ENCODE data around the gene CMAS. TPM values are rescaled to one million over a fixed set of nuclear protein-coding genes. Genes with fewer than 3 reads are reported as not detected.

Gene CMAS
- total and polyA plus RNA-seq, 2 experiments from 2014 or later: 61.2 to 118 TPM

DNA sequence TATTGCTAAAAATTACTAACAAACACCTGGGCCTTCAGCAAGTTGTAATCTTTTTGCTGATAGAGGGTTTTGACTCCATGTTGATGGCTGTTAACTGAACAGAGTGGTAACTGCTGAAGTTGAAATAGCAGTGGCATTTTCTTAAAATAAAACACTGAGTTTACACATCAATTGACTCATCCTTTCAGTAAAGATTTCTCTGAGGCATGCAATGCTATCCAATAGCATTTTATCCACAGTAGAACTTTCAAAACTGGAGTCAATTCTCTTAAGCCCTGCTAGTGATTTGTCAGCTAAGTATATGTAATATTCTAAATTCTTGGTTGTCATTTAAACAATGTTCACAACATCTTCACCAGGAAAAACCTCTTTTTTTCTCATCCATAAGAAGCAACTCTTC, 59.5 kb downstream of the CMAS start:
- no peak overlapping the region for H3K4me3 ChIP-seq

More for the DNA sequence above, 59.5 kb downstream of the CMAS start:
- Mint-ChIP-seq H3K27me3 (ENCODE audit: insufficient read depth, low read depth, poor library complexity) (peaks cover 9% of the 10 kb centered on the region), H3K9me3 (no peaks in the 10 kb centered on the region; the same call in 2 of the 3 replicates), H3K4me1 (no peaks in the 10 kb centered on the region; the same call in 2 of the 3 replicates), H3K4me3 (no peak overlapping the region), H3K27ac (no peak overlapping the region), H3K36me3 (ENCODE audit: low read depth) (no peaks in the 10 kb centered on the region)
- Histone ChIP-seq H3K27ac (ENCODE audit: low read depth) (no peak overlapping the region), H3K4me2 (no peak overlapping the region), H3F3A (replicated peaks; ENCODE audit: low read depth) (no peaks in the 10 kb centered on the region), H2AFZ (no peak overlapping the region), H4K20me1 (replicated peaks; ENCODE audit: insufficient read depth) (no peaks in the 10 kb centered on the region), H3K27me3 (ENCODE audit: insufficient read depth) (no peaks in the 10 kb centered on the region), H3K9me2 (ENCODE audit: insufficient read depth) (no peaks in the 10 kb centered on the region), H3K79me2 (replicated peaks; ENCODE audit: insufficient read depth) (no peaks in the 10 kb centered on the region), H3K36me3 (ENCODE audit: insufficient read depth) (no peaks in the 10 kb centered on the region), H3K4me1 (ENCODE audit: insufficient read depth) (no peaks in the 10 kb centered on the region)
- ATAC-seq (no peak), DNase-seq (ENCODE audit: low spot score) (no peak)
- TF ChIP-seq ZNF114 (CRISPR knock-in tag; IDR thresholded peaks at IDR 0.05): no peak
- no peak for TF ChIP-seq EZH2phosphoT487 (IDR thresholded peaks at IDR 0.05; ENCODE audit: unreplicated experiment)
- no peak for TF ChIP-seq ZNF331 (CRISPR knock-in tag; IDR thresholded peaks at IDR 0.05; ENCODE audit: low read depth)
- no peak for TF ChIP-seq NANOG (IDR thresholded peaks at IDR 0.05; ENCODE audit: borderline replicate concordance)
- TF ChIP-seq POLR2AphosphoS5 (IDR thresholded peaks at IDR 0.05; ENCODE audit: low read depth): no peak
- TF ChIP-seq, protein P1, sequence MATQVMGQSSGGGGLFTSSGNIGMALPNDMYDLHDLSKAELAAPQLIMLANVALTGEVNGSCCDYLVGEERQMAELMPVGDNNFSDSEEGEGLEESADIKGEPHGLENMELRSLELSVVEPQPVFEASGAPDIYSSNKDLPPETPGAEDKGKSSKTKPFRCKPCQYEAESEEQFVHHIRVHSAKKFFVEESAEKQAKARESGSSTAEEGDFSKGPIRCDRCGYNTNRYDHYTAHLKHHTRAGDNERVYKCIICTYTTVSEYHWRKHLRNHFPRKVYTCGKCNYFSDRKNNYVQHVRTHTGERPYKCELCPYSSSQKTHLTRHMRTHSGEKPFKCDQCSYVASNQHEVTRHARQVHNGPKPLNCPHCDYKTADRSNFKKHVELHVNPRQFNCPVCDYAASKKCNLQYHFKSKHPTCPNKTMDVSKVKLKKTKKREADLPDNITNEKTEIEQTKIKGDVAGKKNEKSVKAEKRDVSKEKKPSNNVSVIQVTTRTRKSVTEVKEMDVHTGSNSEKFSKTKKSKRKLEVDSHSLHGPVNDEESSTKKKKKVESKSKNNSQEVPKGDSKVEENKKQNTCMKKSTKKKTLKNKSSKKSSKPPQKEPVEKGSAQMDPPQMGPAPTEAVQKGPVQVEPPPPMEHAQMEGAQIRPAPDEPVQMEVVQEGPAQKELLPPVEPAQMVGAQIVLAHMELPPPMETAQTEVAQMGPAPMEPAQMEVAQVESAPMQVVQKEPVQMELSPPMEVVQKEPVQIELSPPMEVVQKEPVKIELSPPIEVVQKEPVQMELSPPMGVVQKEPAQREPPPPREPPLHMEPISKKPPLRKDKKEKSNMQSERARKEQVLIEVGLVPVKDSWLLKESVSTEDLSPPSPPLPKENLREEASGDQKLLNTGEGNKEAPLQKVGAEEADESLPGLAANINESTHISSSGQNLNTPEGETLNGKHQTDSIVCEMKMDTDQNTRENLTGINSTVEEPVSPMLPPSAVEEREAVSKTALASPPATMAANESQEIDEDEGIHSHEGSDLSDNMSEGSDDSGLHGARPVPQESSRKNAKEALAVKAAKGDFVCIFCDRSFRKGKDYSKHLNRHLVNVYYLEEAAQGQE (IDR thresholded peaks at IDR 0.05; ENCODE audit: unreplicated experiment): no peak
- no peak for TF ChIP-seq CREB1 (CRISPR knock-in tag; IDR thresholded peaks at IDR 0.05; ENCODE audit: low read depth)
- no peak for TF ChIP-seq EZH2 (IDR thresholded peaks at IDR 0.05; ENCODE audit: low read depth, unreplicated experiment)
- TF ChIP-seq, protein P2, sequence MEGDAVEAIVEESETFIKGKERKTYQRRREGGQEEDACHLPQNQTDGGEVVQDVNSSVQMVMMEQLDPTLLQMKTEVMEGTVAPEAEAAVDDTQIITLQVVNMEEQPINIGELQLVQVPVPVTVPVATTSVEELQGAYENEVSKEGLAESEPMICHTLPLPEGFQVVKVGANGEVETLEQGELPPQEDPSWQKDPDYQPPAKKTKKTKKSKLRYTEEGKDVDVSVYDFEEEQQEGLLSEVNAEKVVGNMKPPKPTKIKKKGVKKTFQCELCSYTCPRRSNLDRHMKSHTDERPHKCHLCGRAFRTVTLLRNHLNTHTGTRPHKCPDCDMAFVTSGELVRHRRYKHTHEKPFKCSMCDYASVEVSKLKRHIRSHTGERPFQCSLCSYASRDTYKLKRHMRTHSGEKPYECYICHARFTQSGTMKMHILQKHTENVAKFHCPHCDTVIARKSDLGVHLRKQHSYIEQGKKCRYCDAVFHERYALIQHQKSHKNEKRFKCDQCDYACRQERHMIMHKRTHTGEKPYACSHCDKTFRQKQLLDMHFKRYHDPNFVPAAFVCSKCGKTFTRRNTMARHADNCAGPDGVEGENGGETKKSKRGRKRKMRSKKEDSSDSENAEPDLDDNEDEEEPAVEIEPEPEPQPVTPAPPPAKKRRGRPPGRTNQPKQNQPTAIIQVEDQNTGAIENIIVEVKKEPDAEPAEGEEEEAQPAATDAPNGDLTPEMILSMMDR (conservative IDR thresholded peaks at IDR 0.05; ENCODE audit: low read depth in 2 of 2): no peak
- TF ChIP-seq, protein P3, sequence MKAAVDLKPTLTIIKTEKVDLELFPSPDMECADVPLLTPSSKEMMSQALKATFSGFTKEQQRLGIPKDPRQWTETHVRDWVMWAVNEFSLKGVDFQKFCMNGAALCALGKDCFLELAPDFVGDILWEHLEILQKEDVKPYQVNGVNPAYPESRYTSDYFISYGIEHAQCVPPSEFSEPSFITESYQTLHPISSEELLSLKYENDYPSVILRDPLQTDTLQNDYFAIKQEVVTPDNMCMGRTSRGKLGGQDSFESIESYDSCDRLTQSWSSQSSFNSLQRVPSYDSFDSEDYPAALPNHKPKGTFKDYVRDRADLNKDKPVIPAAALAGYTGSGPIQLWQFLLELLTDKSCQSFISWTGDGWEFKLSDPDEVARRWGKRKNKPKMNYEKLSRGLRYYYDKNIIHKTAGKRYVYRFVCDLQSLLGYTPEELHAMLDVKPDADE (IDR thresholded peaks at IDR 0.05): no peak
- no peak for TF ChIP-seq JUNB (IDR thresholded peaks at IDR 0.05; ENCODE audit: unreplicated experiment)
- TF ChIP-seq, protein P4, sequence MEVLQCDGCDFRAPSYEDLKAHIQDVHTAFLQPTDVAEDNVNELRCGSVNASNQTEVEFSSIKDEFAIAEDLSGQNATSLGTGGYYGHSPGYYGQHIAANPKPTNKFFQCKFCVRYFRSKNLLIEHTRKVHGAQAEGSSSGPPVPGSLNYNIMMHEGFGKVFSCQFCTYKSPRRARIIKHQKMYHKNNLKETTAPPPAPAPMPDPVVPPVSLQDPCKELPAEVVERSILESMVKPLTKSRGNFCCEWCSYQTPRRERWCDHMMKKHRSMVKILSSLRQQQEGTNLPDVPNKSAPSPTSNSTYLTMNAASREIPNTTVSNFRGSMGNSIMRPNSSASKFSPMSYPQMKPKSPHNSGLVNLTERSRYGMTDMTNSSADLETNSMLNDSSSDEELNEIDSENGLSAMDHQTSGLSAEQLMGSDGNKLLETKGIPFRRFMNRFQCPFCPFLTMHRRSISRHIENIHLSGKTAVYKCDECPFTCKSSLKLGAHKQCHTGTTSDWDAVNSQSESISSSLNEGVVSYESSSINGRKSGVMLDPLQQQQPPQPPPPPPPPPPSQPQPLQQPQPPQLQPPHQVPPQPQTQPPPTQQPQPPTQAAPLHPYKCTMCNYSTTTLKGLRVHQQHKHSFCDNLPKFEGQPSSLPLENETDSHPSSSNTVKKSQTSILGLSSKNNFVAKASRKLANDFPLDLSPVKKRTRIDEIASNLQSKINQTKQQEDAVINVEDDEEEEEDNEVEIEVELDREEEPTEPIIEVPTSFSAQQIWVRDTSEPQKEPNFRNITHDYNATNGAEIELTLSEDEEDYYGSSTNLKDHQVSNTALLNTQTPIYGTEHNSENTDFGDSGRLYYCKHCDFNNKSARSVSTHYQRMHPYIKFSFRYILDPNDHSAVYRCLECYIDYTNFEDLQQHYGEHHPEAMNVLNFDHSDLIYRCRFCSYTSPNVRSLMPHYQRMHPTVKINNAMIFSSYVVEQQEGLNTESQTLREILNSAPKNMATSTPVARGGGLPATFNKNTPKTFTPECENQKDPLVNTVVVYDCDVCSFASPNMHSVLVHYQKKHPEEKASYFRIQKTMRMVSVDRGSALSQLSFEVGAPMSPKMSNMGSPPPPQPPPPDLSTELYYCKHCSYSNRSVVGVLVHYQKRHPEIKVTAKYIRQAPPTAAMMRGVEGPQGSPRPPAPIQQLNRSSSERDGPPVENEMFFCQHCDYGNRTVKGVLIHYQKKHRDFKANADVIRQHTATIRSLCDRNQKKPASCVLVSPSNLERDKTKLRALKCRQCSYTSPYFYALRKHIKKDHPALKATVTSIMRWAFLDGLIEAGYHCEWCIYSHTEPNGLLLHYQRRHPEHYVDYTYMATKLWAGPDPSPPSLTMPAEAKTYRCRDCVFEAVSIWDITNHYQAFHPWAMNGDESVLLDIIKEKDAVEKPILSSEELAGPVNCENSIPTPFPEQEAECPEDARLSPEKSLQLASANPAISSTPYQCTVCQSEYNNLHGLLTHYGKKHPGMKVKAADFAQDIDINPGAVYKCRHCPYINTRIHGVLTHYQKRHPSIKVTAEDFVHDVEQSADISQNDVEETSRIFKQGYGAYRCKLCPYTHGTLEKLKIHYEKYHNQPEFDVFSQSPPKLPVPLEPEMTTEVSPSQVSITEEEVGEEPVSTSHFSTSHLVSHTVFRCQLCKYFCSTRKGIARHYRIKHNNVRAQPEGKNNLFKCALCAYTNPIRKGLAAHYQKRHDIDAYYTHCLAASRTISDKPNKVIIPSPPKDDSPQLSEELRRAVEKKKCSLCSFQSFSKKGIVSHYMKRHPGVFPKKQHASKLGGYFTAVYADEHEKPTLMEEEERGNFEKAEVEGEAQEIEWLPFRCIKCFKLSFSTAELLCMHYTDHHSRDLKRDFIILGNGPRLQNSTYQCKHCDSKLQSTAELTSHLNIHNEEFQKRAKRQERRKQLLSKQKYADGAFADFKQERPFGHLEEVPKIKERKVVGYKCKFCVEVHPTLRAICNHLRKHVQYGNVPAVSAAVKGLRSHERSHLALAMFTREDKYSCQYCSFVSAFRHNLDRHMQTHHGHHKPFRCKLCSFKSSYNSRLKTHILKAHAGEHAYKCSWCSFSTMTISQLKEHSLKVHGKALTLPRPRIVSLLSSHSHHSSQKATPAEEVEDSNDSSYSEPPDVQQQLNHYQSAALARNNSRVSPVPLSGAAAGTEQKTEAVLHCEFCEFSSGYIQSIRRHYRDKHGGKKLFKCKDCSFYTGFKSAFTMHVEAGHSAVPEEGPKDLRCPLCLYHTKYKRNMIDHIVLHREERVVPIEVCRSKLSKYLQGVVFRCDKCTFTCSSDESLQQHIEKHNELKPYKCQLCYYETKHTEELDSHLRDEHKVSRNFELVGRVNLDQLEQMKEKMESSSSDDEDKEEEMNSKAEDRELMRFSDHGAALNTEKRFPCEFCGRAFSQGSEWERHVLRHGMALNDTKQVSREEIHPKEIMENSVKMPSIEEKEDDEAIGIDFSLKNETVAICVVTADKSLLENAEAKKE (CRISPR knock-in tag; IDR thresholded peaks at IDR 0.05): no peak
- TF ChIP-seq STAT1 (IDR thresholded peaks at IDR 0.05; ENCODE audit: unreplicated experiment): no peak

Measured in GM23338 (cell line).